Measurements from ENCODE around the gene KIF5A. TPM values are rescaled to one million over a fixed set of nuclear protein-coding genes. Genes with fewer than 3 reads are reported as not detected.
"Not testable (repeated sequence)": the region's sequence is repeated elsewhere in the genome, so short reads cannot be mapped to it uniquely, and the experiment has no call there.

The KIF5A gene
- polyA plus RNA-seq = under 1 TPM; 0.12 to 0.24 TPM

DNA sequence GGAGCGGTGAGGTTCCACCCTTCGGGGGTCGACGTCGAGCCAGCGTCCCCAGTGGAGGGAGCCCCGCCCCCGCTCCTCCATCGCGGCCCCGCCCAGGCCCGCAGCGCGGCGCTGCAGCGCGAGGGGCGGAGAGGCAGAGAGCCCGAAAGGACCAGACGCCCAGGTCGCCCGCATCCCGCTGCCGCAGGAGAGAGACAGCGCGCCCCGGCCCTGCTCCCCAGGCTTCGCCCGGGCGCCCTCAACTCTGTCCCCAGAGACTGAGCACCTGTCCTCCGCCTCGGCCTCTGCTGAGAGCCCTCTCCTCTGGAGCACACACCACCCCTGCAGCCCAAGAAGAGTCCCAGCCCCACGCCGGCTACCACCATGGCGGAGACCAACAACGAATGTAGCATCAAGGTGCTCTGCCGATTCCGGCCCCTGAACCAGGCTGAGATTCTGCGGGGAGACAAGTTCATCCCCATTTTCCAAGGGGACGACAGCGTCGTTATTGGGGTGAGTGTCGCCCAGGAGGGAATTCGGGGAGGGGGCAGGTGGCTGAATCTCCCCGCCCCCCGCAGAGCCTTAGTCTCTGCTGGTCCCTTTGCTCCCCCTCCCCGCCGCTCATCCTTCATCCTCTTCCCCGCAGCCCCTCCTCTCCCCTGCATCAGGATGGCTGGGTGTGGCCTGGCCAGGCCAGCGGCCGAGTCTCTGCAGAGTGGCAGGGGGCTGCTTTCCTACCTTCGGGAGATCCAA lies at the start of gene KIF5A:
KIF5A (plus strand) TSS at position 136 of the 732 bp plus-strand sequence; CDS start at position 364, 228 bp downstream.
- H3K27me3 ChIP-seq (ENCODE audit: control insufficient read depth in 1 of 2, insufficient read depth in 2 of 2, low read length in 2 of 2) = no peaks in the 10 kb centered on the region
- peak within 1 kb of the TSS; percentile 31 to 32 for H3K4me3 ChIP-seq (ENCODE audit: low read depth in 1 of 2, low read length in 2 of 2)
- H3K9me3 ChIP-seq (ENCODE audit: control insufficient read depth in 2 of 2, insufficient read depth in 1 of 2, low read depth in 1 of 2, low read length in 1 of 2) = no peaks in the 10 kb centered on the region
- no peaks in the 10 kb centered on the region for H3K36me3 ChIP-seq (ENCODE audit: control insufficient read depth in 2 of 2, insufficient read depth in 2 of 2, low read length in 1 of 2)
- whole genome bisulfite sequencing, 2 donors = 4 to 6% methylated on average over 50 to 52 of the region's 52 CpGs
- peaks cover 7 to 8% of the 10 kb centered on the region in 2 donors for H3K4me1 ChIP-seq (ENCODE audit: control insufficient read depth in 2 of 2, insufficient read depth in 2 of 2, low read length in 1 of 2)
- H3K27ac ChIP-seq (ENCODE audit: low read depth in 2 of 2, low read length in 1 of 2) = no peak within 1 kb of the TSS

DNA sequence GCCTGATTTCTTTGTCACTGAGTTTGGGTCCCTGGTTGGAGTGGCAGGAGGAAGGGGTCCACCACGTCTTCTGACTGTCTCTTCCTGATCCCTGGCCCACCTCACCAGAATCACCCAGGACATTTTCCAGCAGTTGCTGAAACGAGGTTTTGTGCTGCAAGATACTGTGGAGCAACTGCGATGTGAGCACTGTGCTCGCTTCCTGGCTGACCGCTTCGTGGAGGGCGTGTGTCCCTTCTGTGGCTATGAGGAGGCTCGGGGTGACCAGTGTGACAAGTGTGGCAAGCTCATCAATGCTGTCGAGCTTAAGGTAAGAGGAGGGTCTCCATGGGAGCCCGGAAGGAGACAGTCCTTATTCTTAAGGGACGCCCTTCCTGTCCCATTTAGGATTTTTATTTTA lies 49.6 kb upstream of the KIF5A start:
- Histone ChIP-seq H3K9me3 (ENCODE audit: control insufficient read depth in 2 of 2, insufficient read depth in 1 of 2, low read depth in 1 of 2, low read length in 1 of 2) (no peaks in the 10 kb centered on the region), H3K27me3 (ENCODE audit: control insufficient read depth in 1 of 2, insufficient read depth in 2 of 2, low read length in 2 of 2) (no peaks in the 10 kb centered on the region), H3K36me3 (ENCODE audit: control insufficient read depth in 2 of 2, insufficient read depth in 2 of 2, low read length in 1 of 2) (peaks cover 25 to 28% of the 10 kb centered on the region in 2 donors), H3K4me3 (ENCODE audit: low read depth in 1 of 2, low read length in 2 of 2) (no peak overlapping the region), H3K27ac (ENCODE audit: low read depth in 2 of 2, low read length in 1 of 2) (no peak overlapping the region), H3K4me1 (ENCODE audit: control insufficient read depth in 2 of 2, insufficient read depth in 2 of 2, low read length in 1 of 2) (no peaks in the 10 kb centered on the region)
- WGBS, 2 donors = 97% methylated on average over 11 of the region's 11 CpGs

DNA sequence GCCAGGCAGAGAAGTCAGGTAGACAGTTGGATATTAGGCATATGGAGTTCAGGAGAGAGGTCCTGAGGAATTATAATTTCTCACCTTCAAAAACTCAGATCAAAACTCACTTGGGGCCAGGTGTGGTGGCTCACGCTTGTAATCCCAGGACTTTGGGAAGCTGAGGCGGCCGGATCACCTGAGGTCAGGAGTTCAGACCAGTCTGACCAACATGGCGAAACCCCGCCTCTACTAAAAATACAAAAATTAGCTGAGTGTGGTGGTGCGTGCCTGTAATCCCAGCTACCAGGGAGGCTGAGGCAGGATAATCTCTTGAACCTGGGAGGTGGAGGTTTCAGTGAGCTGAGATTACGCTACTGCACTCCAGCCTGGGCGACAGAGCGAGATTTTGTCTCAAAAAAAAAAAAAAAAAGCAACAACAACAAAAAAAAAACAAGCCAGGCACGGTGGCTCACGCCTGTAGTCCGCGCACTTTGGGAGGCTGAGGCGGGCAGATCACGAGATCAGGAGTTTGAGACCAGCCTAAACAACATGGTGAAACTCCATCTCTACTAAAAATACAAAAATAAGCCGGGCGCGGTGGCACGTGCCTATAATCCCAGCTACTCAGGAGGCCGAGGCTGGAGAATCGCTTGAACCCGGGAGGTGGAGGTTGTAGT lies 47.4 kb upstream of the KIF5A start:
- not testable (repeated sequence) for H3K27ac ChIP-seq (ENCODE audit: low read depth in 2 of 2, low read length in 1 of 2); H3K9me3 ChIP-seq (ENCODE audit: control insufficient read depth in 2 of 2, insufficient read depth in 1 of 2, low read depth in 1 of 2, low read length in 1 of 2); H3K27me3 ChIP-seq (ENCODE audit: control insufficient read depth in 1 of 2, insufficient read depth in 2 of 2, low read length in 2 of 2); H3K4me3 ChIP-seq (ENCODE audit: low read depth in 1 of 2, low read length in 2 of 2); H3K4me1 ChIP-seq (ENCODE audit: control insufficient read depth in 2 of 2, insufficient read depth in 2 of 2, low read length in 1 of 2)
- WGBS, 2 donors = 97 to 98% methylated on average over 22 of the region's 22 CpGs
- peaks cover 23 to 37% of the 10 kb centered on the region in 2 donors for H3K36me3 ChIP-seq (ENCODE audit: control insufficient read depth in 2 of 2, insufficient read depth in 2 of 2, low read length in 1 of 2)

DNA sequence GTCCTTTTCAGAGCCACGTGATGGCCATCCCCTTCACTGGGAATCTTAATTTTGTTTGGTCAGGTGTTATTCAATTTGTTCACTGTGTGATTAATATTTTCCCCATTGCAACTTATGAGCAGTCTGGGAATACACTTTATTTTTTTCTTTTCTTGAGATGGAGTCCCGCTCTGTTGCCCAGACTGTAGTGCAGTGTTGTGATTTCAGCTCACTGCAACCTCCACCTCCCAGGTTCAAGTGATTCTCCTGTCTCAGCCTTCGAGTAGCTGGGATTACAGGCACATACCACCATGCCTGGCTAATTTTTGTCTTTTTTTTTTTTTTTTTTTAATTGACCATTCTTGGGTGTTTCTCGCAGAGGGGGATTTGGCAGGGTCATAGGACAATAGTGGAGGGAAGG lies 43.3 kb upstream of the KIF5A start:
- H3K9me3 ChIP-seq (ENCODE audit: control insufficient read depth in 2 of 2, insufficient read depth in 1 of 2, low read depth in 1 of 2, low read length in 1 of 2); H3K4me1 ChIP-seq (ENCODE audit: control insufficient read depth in 2 of 2, insufficient read depth in 2 of 2, low read length in 1 of 2); H3K27ac ChIP-seq (ENCODE audit: low read depth in 2 of 2, low read length in 1 of 2); H3K4me3 ChIP-seq (ENCODE audit: low read depth in 1 of 2, low read length in 2 of 2); H3K27me3 ChIP-seq (ENCODE audit: control insufficient read depth in 1 of 2, insufficient read depth in 2 of 2, low read length in 2 of 2): not testable (repeated sequence)
- peaks cover 14 to 16% of the 10 kb centered on the region in 2 donors for H3K36me3 ChIP-seq (ENCODE audit: control insufficient read depth in 2 of 2, insufficient read depth in 2 of 2, low read length in 1 of 2)
- WGBS, 2 donors = 92 to 96% methylated on average over 4 of the region's 4 CpGs

DNA sequence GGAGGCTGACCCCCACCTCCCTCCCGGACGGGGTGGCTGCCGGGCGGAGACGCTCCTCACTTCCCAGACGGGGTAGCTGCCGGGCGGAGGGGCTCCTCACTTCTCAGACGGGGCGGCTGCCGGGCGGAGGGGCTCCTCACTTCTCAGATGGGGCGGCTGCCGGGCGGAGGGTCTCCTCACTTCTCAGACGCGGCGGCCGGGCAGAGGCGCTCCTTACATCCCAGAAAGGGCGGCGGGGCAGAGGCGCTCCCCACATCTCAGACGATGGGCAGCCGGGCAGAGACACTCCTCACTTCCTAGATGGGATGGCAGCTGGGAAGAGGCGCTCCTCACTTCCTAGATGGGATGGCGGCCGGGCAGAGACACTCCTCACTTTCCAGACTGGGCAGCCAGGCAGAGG lies 42.0 kb upstream of the KIF5A start:
- H3K36me3 ChIP-seq (ENCODE audit: control insufficient read depth in 2 of 2, insufficient read depth in 2 of 2, low read length in 1 of 2) = peaks cover 20 to 21% of the 10 kb centered on the region in 2 donors
- WGBS, 2 donors = 96 to 100% methylated on average over 9 to 24 of the region's 28 CpGs

DNA sequence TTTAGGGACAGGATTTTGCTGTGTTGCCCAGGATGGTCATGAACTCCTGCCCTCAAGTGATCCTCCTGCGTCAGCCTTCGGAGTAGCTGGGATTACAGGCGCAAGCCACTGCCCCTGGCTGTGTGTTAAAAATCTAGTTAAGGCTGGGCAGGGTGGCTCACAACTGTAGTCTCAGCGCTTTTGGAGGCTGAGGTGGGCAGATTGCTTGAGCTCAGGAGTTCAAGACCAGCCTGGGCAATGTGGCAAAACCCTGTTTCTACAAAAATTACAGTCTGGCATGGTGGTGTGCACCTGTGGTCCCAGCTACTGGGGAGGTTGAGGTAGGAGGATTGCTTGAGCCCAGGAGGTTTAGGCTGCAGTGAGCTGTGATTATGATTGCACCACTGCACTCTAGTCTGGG lies 38.7 kb upstream of the KIF5A start:
- 97 to 99% methylated on average over 4 of the region's 4 CpGs for WGBS, 2 donors
- Histone ChIP-seq H3K36me3 (ENCODE audit: control insufficient read depth in 2 of 2, insufficient read depth in 2 of 2, low read length in 1 of 2) (peaks cover 19 to 32% of the 10 kb centered on the region in 2 donors), H3K4me1 (ENCODE audit: control insufficient read depth in 2 of 2, insufficient read depth in 2 of 2, low read length in 1 of 2) (no peaks in the 10 kb centered on the region), H3K27ac (ENCODE audit: low read depth in 2 of 2, low read length in 1 of 2) (no peak overlapping the region), H3K9me3 (ENCODE audit: control insufficient read depth in 2 of 2, insufficient read depth in 1 of 2, low read depth in 1 of 2, low read length in 1 of 2) (no peaks in the 10 kb centered on the region), H3K27me3 (ENCODE audit: control insufficient read depth in 1 of 2, insufficient read depth in 2 of 2, low read length in 2 of 2) (no peaks in the 10 kb centered on the region), H3K4me3 (ENCODE audit: low read depth in 1 of 2, low read length in 2 of 2) (no peak overlapping the region)

More for the DNA sequence above, 42.0 kb upstream of the KIF5A start:
- H3K4me3 ChIP-seq (ENCODE audit: low read depth in 1 of 2, low read length in 2 of 2); H3K27me3 ChIP-seq (ENCODE audit: control insufficient read depth in 1 of 2, insufficient read depth in 2 of 2, low read length in 2 of 2); H3K9me3 ChIP-seq (ENCODE audit: control insufficient read depth in 2 of 2, insufficient read depth in 1 of 2, low read depth in 1 of 2, low read length in 1 of 2); H3K4me1 ChIP-seq (ENCODE audit: control insufficient read depth in 2 of 2, insufficient read depth in 2 of 2, low read length in 1 of 2); H3K27ac ChIP-seq (ENCODE audit: low read depth in 2 of 2, low read length in 1 of 2): not testable (repeated sequence)

DNA sequence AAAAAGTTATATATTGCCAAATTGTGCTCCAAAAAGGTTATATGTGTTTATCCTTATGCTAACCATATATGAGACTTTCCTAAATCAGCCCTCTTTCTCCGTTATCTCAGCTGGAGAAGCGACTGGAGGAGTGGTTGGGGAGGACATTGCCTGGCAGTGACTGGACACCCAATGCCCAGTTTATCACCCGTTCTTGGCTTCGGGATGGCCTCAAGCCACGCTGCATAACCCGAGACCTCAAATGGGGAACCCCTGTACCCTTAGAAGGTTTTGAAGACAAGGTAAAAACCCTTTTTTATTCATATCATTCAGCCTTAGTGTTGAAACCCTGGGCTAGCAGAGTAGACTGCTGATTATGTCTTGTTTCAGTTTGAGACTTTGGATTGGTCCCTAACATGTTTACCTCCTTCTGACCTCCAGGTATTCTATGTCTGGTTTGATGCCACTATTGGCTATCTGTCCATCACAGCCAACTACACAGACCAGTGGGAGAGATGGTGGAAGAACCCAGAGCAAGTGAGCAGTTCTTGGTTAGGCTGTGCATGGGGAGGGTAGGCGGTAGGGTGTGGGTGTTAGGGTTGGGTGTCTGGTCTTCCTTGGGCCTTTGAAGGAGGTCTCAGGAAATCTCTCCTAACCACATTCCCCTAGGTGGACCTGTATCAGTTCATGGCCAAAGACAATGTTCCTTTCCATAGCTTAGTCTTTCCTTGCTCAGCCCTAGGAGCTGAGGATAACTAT lies 38.1 kb upstream of the KIF5A start:
- 96 to 98% methylated on average over 7 of the region's 7 CpGs for WGBS, 2 donors
- Histone ChIP-seq H3K27ac (ENCODE audit: low read depth in 2 of 2, low read length in 1 of 2) (peak overlapping the region in 1 of 2 donors; percentile 13), H3K4me3 (ENCODE audit: low read depth in 1 of 2, low read length in 2 of 2) (no peak overlapping the region), H3K36me3 (ENCODE audit: control insufficient read depth in 2 of 2, insufficient read depth in 2 of 2, low read length in 1 of 2) (peaks cover 23 to 31% of the 10 kb centered on the region in 2 donors), H3K9me3 (ENCODE audit: control insufficient read depth in 2 of 2, insufficient read depth in 1 of 2, low read depth in 1 of 2, low read length in 1 of 2) (no peaks in the 10 kb centered on the region), H3K4me1 (ENCODE audit: control insufficient read depth in 2 of 2, insufficient read depth in 2 of 2, low read length in 1 of 2) (no peaks in the 10 kb centered on the region), H3K27me3 (ENCODE audit: control insufficient read depth in 1 of 2, insufficient read depth in 2 of 2, low read length in 2 of 2) (no peaks in the 10 kb centered on the region)

DNA sequence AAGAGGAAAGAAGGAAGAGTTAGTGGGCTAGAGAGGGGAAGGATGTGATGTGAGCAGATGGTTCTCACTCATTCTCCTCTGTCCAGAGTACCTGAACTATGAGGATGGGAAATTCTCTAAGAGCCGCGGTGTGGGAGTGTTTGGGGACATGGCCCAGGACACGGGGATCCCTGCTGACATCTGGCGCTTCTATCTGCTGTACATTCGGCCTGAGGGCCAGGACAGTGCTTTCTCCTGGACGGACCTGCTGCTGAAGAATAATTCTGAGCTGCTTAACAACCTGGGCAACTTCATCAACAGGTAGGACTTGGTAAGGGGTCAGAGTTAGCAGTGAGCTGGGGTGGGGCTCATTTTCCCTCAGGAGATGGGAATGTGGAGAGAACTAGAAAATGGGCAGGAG lies 37.2 kb upstream of the KIF5A start:
- Histone ChIP-seq H3K36me3 (ENCODE audit: control insufficient read depth in 2 of 2, insufficient read depth in 2 of 2, low read length in 1 of 2) (peaks cover 28 to 37% of the 10 kb centered on the region in 2 donors), H3K4me3 (ENCODE audit: low read depth in 1 of 2, low read length in 2 of 2) (no peak overlapping the region), H3K27me3 (ENCODE audit: control insufficient read depth in 1 of 2, insufficient read depth in 2 of 2, low read length in 2 of 2) (no peaks in the 10 kb centered on the region), H3K4me1 (ENCODE audit: control insufficient read depth in 2 of 2, insufficient read depth in 2 of 2, low read length in 1 of 2) (no peaks in the 10 kb centered on the region), H3K9me3 (ENCODE audit: control insufficient read depth in 2 of 2, insufficient read depth in 1 of 2, low read depth in 1 of 2, low read length in 1 of 2) (no peaks in the 10 kb centered on the region), H3K27ac (ENCODE audit: low read depth in 2 of 2, low read length in 1 of 2) (peak overlapping the region in 1 of 2 donors; percentile 0)
- WGBS, 2 donors = 89 to 91% methylated on average over 6 of the region's 6 CpGs

DNA sequence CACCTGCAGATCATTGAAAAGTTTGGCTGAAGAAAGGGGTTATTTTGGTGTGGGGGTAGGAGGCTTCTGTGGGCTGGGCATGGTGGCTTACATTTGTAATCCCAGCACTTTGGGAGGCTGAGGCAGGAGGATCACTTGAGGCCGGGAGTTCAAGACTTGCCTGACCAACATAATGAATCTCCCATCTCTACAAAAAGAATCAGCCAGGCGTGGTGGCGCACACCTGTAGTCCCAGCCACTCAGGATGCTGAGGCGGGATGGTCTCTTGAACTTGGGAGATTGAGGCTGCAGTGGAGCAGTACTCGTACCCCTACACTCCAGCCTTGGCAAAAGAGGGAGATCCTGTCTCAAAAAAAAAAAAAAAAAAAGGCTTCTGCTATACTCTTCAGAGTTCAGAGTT lies 36.6 kb upstream of the KIF5A start:
- Histone ChIP-seq H3K36me3 (ENCODE audit: control insufficient read depth in 2 of 2, insufficient read depth in 2 of 2, low read length in 1 of 2) (peaks cover 28 to 37% of the 10 kb centered on the region in 2 donors), H3K27ac (ENCODE audit: low read depth in 2 of 2, low read length in 1 of 2) (no peak overlapping the region), H3K27me3 (ENCODE audit: control insufficient read depth in 1 of 2, insufficient read depth in 2 of 2, low read length in 2 of 2) (no peaks in the 10 kb centered on the region), H3K4me3 (ENCODE audit: low read depth in 1 of 2, low read length in 2 of 2) (no peak overlapping the region), H3K4me1 (ENCODE audit: control insufficient read depth in 2 of 2, insufficient read depth in 2 of 2, low read length in 1 of 2) (no peaks in the 10 kb centered on the region), H3K9me3 (ENCODE audit: control insufficient read depth in 2 of 2, insufficient read depth in 1 of 2, low read depth in 1 of 2, low read length in 1 of 2) (no peaks in the 10 kb centered on the region)
- 94 to 96% methylated on average over 5 of the region's 5 CpGs for WGBS, 2 donors

Measured in esophagus (tissue), 2 donors.